ENCODE measurements around the gene BORCS5.
A peak's percentile ranks its signal among the peaks of the same experiment; 100 is the strongest.
"Not testable (repeated sequence)": the region's sequence is repeated elsewhere in the genome, so short reads cannot be mapped to it uniquely, and the experiment has no call there.

BORCS5 gene

GRCh38 chr12:12356896-12357718, at the start of gene BORCS5:
Gene BORCS5, plus strand, starts transcription at chr12:12357078. Its CDS starts 374 bp downstream, at chr12:12357452.
- peak; percentile 97 for DNase-seq (ENCODE audit: low read depth, low spot score)

- DNase-seq (ENCODE audit: low read depth, low spot score), result not testable (repeated sequence)
Observed at GRCh38 chr12:12310695-12311094, 46.2 kb upstream of the BORCS5 start.

GRCh38 chr12:12315838-12316237, 41.0 kb upstream of the BORCS5 start:
- DNase-seq (ENCODE audit: low read depth, low spot score), result no peak

- DNase-seq (ENCODE audit: low read depth, low spot score), result peak; percentile 37
Observed at GRCh38 chr12:12319451-12320183, 37.3 kb upstream of the BORCS5 start.

GRCh38 chr12:12323118-12323517, 33.8 kb upstream of the BORCS5 start:
- no peak for DNase-seq (ENCODE audit: low read depth, low spot score)

- no peak for DNase-seq (ENCODE audit: low read depth, low spot score)
Observed at GRCh38 chr12:12323591-12323990, 33.3 kb upstream of the BORCS5 start.

- DNase-seq (ENCODE audit: low read depth, low spot score), result no peak
Observed at GRCh38 chr12:12326262-12326661, 30.6 kb upstream of the BORCS5 start.

- DNase-seq (ENCODE audit: low read depth, low spot score), result peak; percentile 18
Observed at GRCh38 chr12:12327802-12328201, 29.1 kb upstream of the BORCS5 start.

- peak; percentile 78 for DNase-seq (ENCODE audit: low read depth, low spot score)
Observed at GRCh38 chr12:12331244-12331771, 25.6 kb upstream of the BORCS5 start.

GRCh38 chr12:12331896-12332295, 25.0 kb upstream of the BORCS5 start:
- DNase-seq (ENCODE audit: low read depth, low spot score), result peak; percentile 36

- no peak for DNase-seq (ENCODE audit: low read depth, low spot score)
Observed at GRCh38 chr12:12333407-12334366, 23.2 kb upstream of the BORCS5 start.

- DNase-seq (ENCODE audit: low read depth, low spot score), result peak; percentile 60
Observed at GRCh38 chr12:12334367-12335040, 22.4 kb upstream of the BORCS5 start.

GRCh38 chr12:12336049-12336411, 20.8 kb upstream of the BORCS5 start:
- no peak for DNase-seq (ENCODE audit: low read depth, low spot score)

GRCh38 chr12:12336511-12336910, 20.4 kb upstream of the BORCS5 start:
- DNase-seq (ENCODE audit: low read depth, low spot score), result no peak

GRCh38 chr12:12338527-12339168, 18.2 kb upstream of the BORCS5 start:
- no peak for DNase-seq (ENCODE audit: low read depth, low spot score)

GRCh38 chr12:12349711-12350665, 6.9 kb upstream of the BORCS5 start, which contains the start of gene MANSC1:
Gene MANSC1, minus strand, starts transcription at chr12:12350242. Its CDS starts 6,928 bp downstream, at chr12:12343314.
- peak; percentile 73 for DNase-seq (ENCODE audit: low read depth, low spot score)

GRCh38 chr12:12350868-12351463, 5.9 kb upstream of the BORCS5 start:
- DNase-seq (ENCODE audit: low read depth, low spot score), result no peak

- not testable (repeated sequence) for DNase-seq (ENCODE audit: low read depth, low spot score)
Observed at GRCh38 chr12:12351468-12352185, 5.3 kb upstream of the BORCS5 start.
